HG03342 (cell line): ENCODE measurements around the gene DPYD.

Experiments
- ATAC-seq: cut with Tn5 transposase; IDR thresholded peaks from one replicate; pipeline ENCODE4 v1.9.1; 2021; ENCODE audit warnings: mild to moderate bottlenecking, moderate library complexity; ENCODE audit not compliant: unreplicated experiment

DPYD gene

GRCh38 chr1:97332716-97333115 is 588.1 kb downstream of the DPYD start:
- ATAC-seq: no peak

GRCh38 chr1:97331165-97331564 is 589.7 kb downstream of the DPYD start:
- ATAC-seq: peak; percentile 69

- ATAC-seq: no peak
These were observed 606.1 kb downstream of the DPYD start for GRCh38 chr1:97314685-97315084.

GRCh38 chr1:97308131-97308530 is 612.7 kb downstream of the DPYD start:
- ATAC-seq: no peak

- no peak for ATAC-seq
These were observed 613.3 kb downstream of the DPYD start for GRCh38 chr1:97307568-97307967.

- ATAC-seq: no peak
These were observed 613.7 kb downstream of the DPYD start for GRCh38 chr1:97307151-97307550.

GRCh38 chr1:97306504-97306903 is 614.3 kb downstream of the DPYD start:
- ATAC-seq: no peak

- no peak for ATAC-seq
These were observed 616.5 kb downstream of the DPYD start for GRCh38 chr1:97304366-97304765.

GRCh38 chr1:97298966-97299365 is 621.9 kb downstream of the DPYD start:
- ATAC-seq: no peak

- no peak for ATAC-seq
These were observed 623.2 kb downstream of the DPYD start for GRCh38 chr1:97297611-97298010.

- no peak for ATAC-seq
These were observed 638.9 kb downstream of the DPYD start for GRCh38 chr1:97281962-97282361.

GRCh38 chr1:97277891-97278654 is 642.8 kb downstream of the DPYD start:
- ATAC-seq: no peak

GRCh38 chr1:97271916-97272788 is 648.7 kb downstream of the DPYD start:
- ATAC-seq: no peak

- peak; percentile 55 for ATAC-seq
These were observed 650.1 kb downstream of the DPYD start for GRCh38 chr1:97270508-97271307.

GRCh38 chr1:97265630-97266029 is 655.2 kb downstream of the DPYD start:
- no peak for ATAC-seq

GRCh38 chr1:97262842-97263241 is 658.0 kb downstream of the DPYD start:
- no peak for ATAC-seq

GRCh38 chr1:97258597-97258996 is 662.2 kb downstream of the DPYD start:
- ATAC-seq: no peak

GRCh38 chr1:97254731-97255463 is 665.9 kb downstream of the DPYD start:
- no peak for ATAC-seq

GRCh38 chr1:97252925-97253324 is 667.9 kb downstream of the DPYD start:
- no peak for ATAC-seq

GRCh38 chr1:97252076-97252475 is 668.8 kb downstream of the DPYD start:
- ATAC-seq: no peak

GRCh38 chr1:97247196-97247595 is 673.6 kb downstream of the DPYD start:
- no peak for ATAC-seq
